T-helper 1 cell treated with Interleukin-12 subunit alpha and Interleukin-12 subunit beta and Interleukin-4 antibody, amounts not matched to agents 30 ng/mL and 1 ng/mL, for 36 hours (primary cell): ENCODE results near the gene ANKRD17. TPM values are rescaled to one million over a fixed set of nuclear protein-coding genes. Genes with fewer than 3 reads are reported as not detected.
"Not testable (repeated sequence)": the region's sequence is repeated elsewhere in the genome, so short reads cannot be mapped to it uniquely, and the experiment has no call there.

Experiments used
- intact Hi-C: fragments of 100-400 bp; cut with micrococcal nuclease; formaldehyde crosslinking; loops from one replicate; pipeline ENCODE4 v1.15.1; 2024
- total RNA-seq: library from RNA; stranded (reverse); gene quantifications from 2 replicates; pipeline ENCODE4 v1.2.3, GENCODE V29; 2022

ANKRD17 gene
- total RNA-seq: 63.9 and 65.0 TPM in 2 replicates

GRCh38 chr4:73258686-73259570, at the start of gene ANKRD17:
TSS of gene ANKRD17 (minus strand) at chr4:73258798. CDS start at chr4:73258668, 130 bp downstream.
- intact Hi-C loops: loop anchor here (1.0 to 2.0 kb wide), 5 partner anchors 36 to 394 kb away; partner anchors contain the start of gene COX18

- intact Hi-C loops: loop anchor here (2.0 kb wide), 1 partner anchor 49 kb away; the partner anchor contains the start of gene ANKRD17
These were observed 49.7 kb upstream of the ANKRD17 start for GRCh38 chr4:73308286-73308685.

- intact Hi-C loops: no loop called here
These were observed 45.1 kb upstream of the ANKRD17 start for GRCh38 chr4:73303711-73304110.

- intact Hi-C loops: no loop called here
These were observed 41.1 kb upstream of the ANKRD17 start for GRCh38 chr4:73299548-73300280.

GRCh38 chr4:73292661-73293060, 34.1 kb upstream of the ANKRD17 start:
- intact Hi-C loops: not testable (repeated sequence)

- intact Hi-C loops: no loop called here
These were observed 23.4 kb upstream of the ANKRD17 start for GRCh38 chr4:73281982-73282381.

- intact Hi-C loops: no loop called here
These were observed 22.8 kb upstream of the ANKRD17 start for GRCh38 chr4:73281396-73281795.

- intact Hi-C loops: no loop called here
These were observed 18.6 kb upstream of the ANKRD17 start for GRCh38 chr4:73277201-73277600.

GRCh38 chr4:73275318-73275654, 16.7 kb upstream of the ANKRD17 start:
- intact Hi-C loops: no loop called here

- intact Hi-C loops: no loop called here
These were observed 14.2 kb upstream of the ANKRD17 start for GRCh38 chr4:73272816-73273215.

GRCh38 chr4:73267050-73267449, 8.5 kb upstream of the ANKRD17 start:
- intact Hi-C loops: no loop called here

GRCh38 chr4:73259571-73260090, 1.0 kb upstream of the ANKRD17 start:
- intact Hi-C loops: loop anchor here (1.0 to 2.0 kb wide), 5 partner anchors 36 to 394 kb away; partner anchors contain the start of gene COX18

- intact Hi-C loops: loop anchor here (2.0 kb wide), 2 partner anchors 50 to 188 kb away; no protein-coding TSS in a partner anchor
These were observed 237 bp downstream of the ANKRD17 start for GRCh38 chr4:73258436-73258685.

GRCh38 chr4:73257651-73258435, 755 bp downstream of the ANKRD17 start:
- intact Hi-C loops: loop anchor here (1.0 to 2.0 kb wide), 10 partner anchors 51 to 753 kb away; no protein-coding TSS in a partner anchor

GRCh38 chr4:73257234-73257633, 1.4 kb downstream of the ANKRD17 start:
- intact Hi-C loops: loop anchor here (1.0 to 2.0 kb wide), 8 partner anchors 114 to 752 kb away; no protein-coding TSS in a partner anchor

GRCh38 chr4:73255847-73256246, 2.8 kb downstream of the ANKRD17 start:
- intact Hi-C loops: loop anchor here (2.0 kb wide), 2 partner anchors 113 to 729 kb away; no protein-coding TSS in a partner anchor

- intact Hi-C loops: no loop called here
These were observed 6.6 kb downstream of the ANKRD17 start for GRCh38 chr4:73252001-73252400.

GRCh38 chr4:73251384-73251783, 7.2 kb downstream of the ANKRD17 start:
- intact Hi-C loops: no loop called here

GRCh38 chr4:73250642-73251041, 8.0 kb downstream of the ANKRD17 start:
- intact Hi-C loops: no loop called here

- intact Hi-C loops: no loop called here
These were observed 9.8 kb downstream of the ANKRD17 start for GRCh38 chr4:73248821-73249220.

- intact Hi-C loops: no loop called here
These were observed 10.2 kb downstream of the ANKRD17 start for GRCh38 chr4:73248416-73248815.
